ENCODE results near the gene ADGRD1.

The ADGRD1 gene

GRCh38 chr12:131164096-131164872 is 210.6 kb downstream of the ADGRD1 start:
- DNase-seq (ENCODE audit: low spot score), result no peak

GRCh38 chr12:131166717-131167116 is 213.0 kb downstream of the ADGRD1 start:
- no peak for DNase-seq (ENCODE audit: low spot score)

GRCh38 chr12:131167334-131167733 is 213.6 kb downstream of the ADGRD1 start:
- no peak for DNase-seq (ENCODE audit: low spot score)

- no peak for DNase-seq (ENCODE audit: low spot score)
Observed at GRCh38 chr12:131171029-131171428, 217.3 kb downstream of the ADGRD1 start.

- DNase-seq (ENCODE audit: low spot score), result no peak
Observed at GRCh38 chr12:131174901-131175300, 221.2 kb downstream of the ADGRD1 start.

GRCh38 chr12:131176266-131176665 is 222.6 kb downstream of the ADGRD1 start:
- no peak for DNase-seq (ENCODE audit: low spot score)

GRCh38 chr12:131176926-131177325 is 223.2 kb downstream of the ADGRD1 start:
- DNase-seq (ENCODE audit: low spot score), result no peak

GRCh38 chr12:131177599-131177998 is 223.9 kb downstream of the ADGRD1 start:
- no peak for DNase-seq (ENCODE audit: low spot score)

GRCh38 chr12:131187602-131188001 is 233.9 kb downstream of the ADGRD1 start:
- no peak for DNase-seq (ENCODE audit: low spot score)

GRCh38 chr12:131188131-131189050 is 234.7 kb downstream of the ADGRD1 start:
- DNase-seq (ENCODE audit: low spot score), result no peak

GRCh38 chr12:131189781-131190180 is 236.1 kb downstream of the ADGRD1 start:
- no peak for DNase-seq (ENCODE audit: low spot score)

GRCh38 chr12:131190965-131191364 is 237.3 kb downstream of the ADGRD1 start:
- DNase-seq (ENCODE audit: low spot score), result no peak

Measured in CD4-positive, alpha-beta T cell treated with Interleukin-15 for 4 hours (primary cell).